ENCODE measurements around the gene SMPD1.

- TF ChIP-seq CTCF (IDR thresholded peaks at IDR 0.05), result no peak
- no peak for TF ChIP-seq POLR2AphosphoS5 (IDR thresholded peaks at IDR 0.05)
Observed at GRCh38 chr11:6406370-6406769, 16.1 kb downstream of the SMPD1 start.

Measured in transverse colon (tissue), 4 donors.